Ishikawa (cell line): Measurements from ENCODE around the gene AKR1C8.

Experiments
- CEBPB ChIP-seq: IDR thresholded peaks from 2 replicates; pipeline ENCODE4 v1.6.1; 2012
- CREB1 ChIP-seq: IDR thresholded peaks from 2 replicates; pipeline ENCODE4 v1.6.1; 2012; ENCODE audit warnings: low read depth
- EGR1 ChIP-seq: IDR thresholded peaks from 2 replicates; pipeline ENCODE4 v1.6.1; 2012
- EP300 ChIP-seq: IDR thresholded peaks from 2 replicates; pipeline ENCODE4 v1.6.1; 2012; ENCODE audit warnings: borderline replicate concordance
- FOXM1 ChIP-seq: IDR thresholded peaks from 2 replicates; pipeline ENCODE4 v1.6.1; 2012; ENCODE audit warnings: low read depth, borderline replicate concordance
- MAX ChIP-seq: IDR thresholded peaks from 2 replicates; pipeline ENCODE4 v1.6.1; 2012
- NFIC ChIP-seq: IDR thresholded peaks from 2 replicates; pipeline ENCODE4 v1.6.1; 2012
- RAD21 ChIP-seq: IDR thresholded peaks from 2 replicates; pipeline ENCODE4 v1.6.1; 2012; ENCODE audit warnings: low read depth
- REST ChIP-seq: IDR thresholded peaks from 2 replicates; pipeline ENCODE4 v1.6.1; 2012; ENCODE audit warnings: low read depth, mild to moderate bottlenecking
- TAF1 ChIP-seq: IDR thresholded peaks from 2 replicates; pipeline ENCODE4 v1.6.1; 2012; ENCODE audit warnings: low read depth, mild to moderate bottlenecking
- TCF12 ChIP-seq: IDR thresholded peaks from 2 replicates; pipeline ENCODE4 v1.6.1; 2012; ENCODE audit warnings: low read depth
- TEAD4 ChIP-seq: IDR thresholded peaks from 2 replicates; pipeline ENCODE4 v1.6.1; 2012
- USF1 ChIP-seq: IDR thresholded peaks from 2 replicates; pipeline ENCODE4 v1.6.1; 2012
- YY1 ChIP-seq: IDR thresholded peaks from 2 replicates; pipeline ENCODE4 v1.6.1; 2012; ENCODE audit warnings: low read depth
- ZBTB7A ChIP-seq: IDR thresholded peaks from 2 replicates; pipeline ENCODE4 v1.6.1; 2012; ENCODE audit warnings: low read depth

The AKR1C8 gene

GRCh38 chr10:5151076-5151475 lies 33.9 kb downstream of the AKR1C8 start:
- TF ChIP-seq CREB1 (no peak), MAX (no peak), USF1 (no peak), TCF12 (no peak), EGR1 (no peak), EP300 (no peak), TAF1 (no peak), NFIC (no peak), REST (no peak), ZBTB7A (no peak), TEAD4 (no peak), YY1 (no peak), FOXM1 (no peak), CEBPB (no peak)

- no peak for TF ChIP-seq USF1
- no peak for TF ChIP-seq NFIC
- no peak for TF ChIP-seq YY1
- TF ChIP-seq EP300: no peak
- no peak for TF ChIP-seq RAD21
- TF ChIP-seq TEAD4: no peak
- no peak for TF ChIP-seq FOXM1
- no peak for TF ChIP-seq REST
- no peak for TF ChIP-seq CREB1
- no peak for TF ChIP-seq ZBTB7A
- TF ChIP-seq CEBPB: no peak
- TF ChIP-seq MAX: no peak
- TF ChIP-seq TAF1: no peak
- no peak for TF ChIP-seq TCF12
- TF ChIP-seq EGR1: no peak
Observed at GRCh38 chr10:5148678-5149032, 36.3 kb downstream of the AKR1C8 start.

GRCh38 chr10:5147981-5148677 lies 36.8 kb downstream of the AKR1C8 start:
- no peak for TF ChIP-seq YY1
- TF ChIP-seq MAX: no peak
- no peak for TF ChIP-seq TEAD4
- no peak for TF ChIP-seq EGR1
- no peak for TF ChIP-seq EP300

GRCh38 chr10:5147255-5147980 lies 37.5 kb downstream of the AKR1C8 start:
- TF ChIP-seq MAX (no peak), NFIC (no peak), CREB1 (no peak), EP300 (no peak), FOXM1 (no peak), TEAD4 (no peak), ZBTB7A (no peak), RAD21 (no peak), TAF1 (no peak), USF1 (no peak), YY1 (no peak), EGR1 (no peak), CEBPB (no peak), REST (no peak)
